IMR-90 (cell line): Measurements from ENCODE around the gene SOX5. TPM values are rescaled to one million over a fixed set of nuclear protein-coding genes. Genes with fewer than 3 reads are reported as not detected.
A peak's percentile ranks its signal among the peaks of the same experiment; 100 is the strongest.

ENCODE experiments used
- ATAC-seq: fragments of 200-7000 bp; cut with Tn5 transposase; 2 replicates; pipeline ENCODE4 v1.9.1; 2020; ENCODE audit warnings: low read depth, mild to moderate bottlenecking, moderate library complexity
- BruUV-seq: library from RNA; stranded (reverse); fragments of 400-500 nt; replicated peaks from 2 replicates; lab custom pipeline; 2021; lab: Mats Ljungman, UMichigan
- CTCF ChIA-PET: fragments of 300-600 bp; formaldehyde crosslinking; extraction: SDS; loops from one replicate; lab custom pipeline; 2021; ENCODE audit warnings: antibody characterized with exemption; lab: Yijun Ruan, JAX
- POLR2A ChIA-PET: fragments of 300-600 bp; sonication (Branson Sonifier 250); formaldehyde crosslinking; loops from one replicate; lab custom pipeline; 2022; ENCODE audit warnings: antibody characterized with exemption; ENCODE audit not compliant: unreplicated experiment; lab: Charles Lee
- DNase-seq: peaks from one replicate; pipeline ENCODE4 v3.0.0; 2013
- H2AFZ ChIP-seq: replicated peaks from 2 replicates; pipeline ENCODE3; 2013; ENCODE audit warnings: low read length, mild to moderate bottlenecking; ENCODE audit not compliant: poor library complexity
- H2AK5ac ChIP-seq: 2 replicates; pipeline ENCODE4 v1.6.1; 2013; ENCODE audit warnings: low read depth, low read length, inconsistent platforms
- H2AK9ac ChIP-seq: replicated peaks from 2 replicates; pipeline ENCODE3; 2013; ENCODE audit warnings: mild to moderate bottlenecking, low read depth, low read length, moderate library complexity; ENCODE audit not compliant: poor library complexity
- H2BK120ac ChIP-seq: 2 replicates; pipeline ENCODE4 v1.6.1; 2013; ENCODE audit warnings: low read depth, low read length, inconsistent platforms
- H2BK15ac ChIP-seq: 3 replicates; pipeline ENCODE4 v1.6.1; 2013; ENCODE audit warnings: low read depth, low read length, inconsistent platforms
- H2BK20ac ChIP-seq: 2 replicates; pipeline ENCODE4 v1.6.1; 2013; ENCODE audit warnings: low read depth, mild to moderate bottlenecking, inconsistent platforms, low read length, moderate library complexity
- H2BK5ac ChIP-seq: 2 replicates; pipeline ENCODE4 v1.6.1; 2013; ENCODE audit warnings: mild to moderate bottlenecking, low read depth, low read length, inconsistent platforms; ENCODE audit not compliant: poor library complexity, severe bottlenecking
- H3K14ac ChIP-seq: replicated peaks from 2 replicates; pipeline ENCODE4 v1.6.1; 2013; ENCODE audit warnings: low read depth, low read length, inconsistent platforms
- H3K18ac ChIP-seq: 2 replicates; pipeline ENCODE4 v1.6.1; 2013; ENCODE audit warnings: low read depth, low read length, control low read depth
- H3K23ac ChIP-seq: 2 replicates; pipeline ENCODE4 v1.6.1; 2013; ENCODE audit warnings: low read depth, low read length, inconsistent platforms
- H3K27ac ChIP-seq: 2 replicates; pipeline ENCODE4 v1.5.1; 2013; ENCODE audit warnings: mild to moderate bottlenecking, control low read depth, low read length; ENCODE audit not compliant: insufficient read depth
- H3K27me3 ChIP-seq: 2 replicates; pipeline ENCODE4 v1.6.1; 2013; ENCODE audit warnings: low read length; ENCODE audit not compliant: control insufficient read depth, insufficient read depth
- H3K36me3 ChIP-seq: 2 replicates; pipeline ENCODE4 v1.6.1; 2013; ENCODE audit warnings: low read length, mixed read lengths; ENCODE audit not compliant: control insufficient read depth, insufficient read depth
- H3K4ac ChIP-seq: 2 replicates; pipeline ENCODE4 v1.6.1; 2013; ENCODE audit warnings: low read depth, low read length, inconsistent platforms
- H3K4me1 ChIP-seq: 2 replicates; pipeline ENCODE4 v1.6.1; 2013; ENCODE audit warnings: low read length, mixed read lengths; ENCODE audit not compliant: control insufficient read depth, insufficient read depth
- H3K4me2 ChIP-seq: 2 replicates; pipeline ENCODE4 v1.6.1; 2013; ENCODE audit warnings: low read depth, mild to moderate bottlenecking, control low read depth, low read length, moderate library complexity
- H3K4me3 ChIP-seq: 2 replicates; pipeline ENCODE4 v1.5.1; 2013; ENCODE audit warnings: low read depth, mild to moderate bottlenecking, control low read depth, low read length, moderate library complexity; ENCODE audit not compliant: insufficient read depth
- H3K56ac ChIP-seq: 2 replicates; pipeline ENCODE4 v1.6.1; 2013; ENCODE audit warnings: low read length, inconsistent platforms; ENCODE audit not compliant: insufficient read depth; ENCODE audit errors: extremely low read depth
- H3K79me1 ChIP-seq, 2 experiments: 2 replicates each; pipeline ENCODE4 v1.6.1; 2013; ENCODE audit warnings: low read length in 2 of 2, inconsistent platforms in 1 of 2, low read depth in 1 of 2
- H3K9ac ChIP-seq: 2 replicates; pipeline ENCODE4 v1.6.1; 2013; ENCODE audit warnings: low read depth, low read length, control low read depth
- H3K9me1 ChIP-seq: 2 replicates; pipeline ENCODE4 v1.6.1; 2013; ENCODE audit warnings: low read length, inconsistent platforms; ENCODE audit not compliant: insufficient read depth
- H3K9me3 ChIP-seq: 2 replicates; pipeline ENCODE4 v1.6.1; 2013; ENCODE audit warnings: low read length; ENCODE audit not compliant: control insufficient read depth, insufficient read depth
- H4K20me1 ChIP-seq: 2 replicates; pipeline ENCODE4 v1.6.1; 2013; ENCODE audit warnings: low read length, inconsistent platforms; ENCODE audit not compliant: insufficient read depth
- H4K5ac ChIP-seq: 2 replicates; pipeline ENCODE4 v1.6.1; 2013; ENCODE audit warnings: mild to moderate bottlenecking, low read depth, low read length, control low read depth
- H4K8ac ChIP-seq, 2 experiments: 2 replicates each; pipeline ENCODE4 v1.6.1; 2013; ENCODE audit warnings: low read depth in 2 of 2, low read length in 2 of 2, control low read depth in 1 of 2, inconsistent platforms in 1 of 2
- H4K91ac ChIP-seq: 2 replicates; pipeline ENCODE4 v1.6.1; 2013; ENCODE audit warnings: low read depth, low read length, inconsistent platforms; ENCODE audit not compliant: insufficient read depth
- BHLHE40 ChIP-seq: fragments of 150-350 bp; IDR thresholded peaks from 2 replicates; pipeline ENCODE4 v1.6.1; 2016; ENCODE audit warnings: mild to moderate bottlenecking, low read depth, low read length
- CEBPB ChIP-seq: IDR thresholded peaks from 2 replicates; pipeline ENCODE4 v1.6.1; 2012; ENCODE audit warnings: low read depth, low read length, improper control_type of control experiment
- CHD1 ChIP-seq: IDR thresholded peaks from 2 replicates; pipeline ENCODE4 v1.6.1; 2012; ENCODE audit warnings: low read depth, low read length, improper control_type of control experiment
- CTCF ChIP-seq: conservative IDR thresholded peaks from 2 replicates; pipeline ENCODE4 v1.5.1; 2012; ENCODE audit warnings: mild to moderate bottlenecking, low read depth, low read length, improper control_type of control experiment
- ELK1 ChIP-seq: fragments of 150-350 bp; IDR thresholded peaks from 2 replicates; pipeline ENCODE4 v1.6.1; 2016; ENCODE audit warnings: low read depth, mild to moderate bottlenecking, low read length, moderate library complexity, borderline replicate concordance
- FOS ChIP-seq: fragments of 150-350 bp; IDR thresholded peaks from 2 replicates; pipeline ENCODE4 v1.6.1; 2016; ENCODE audit warnings: low read depth, low read length
- MAFK ChIP-seq: IDR thresholded peaks from 2 replicates; pipeline ENCODE4 v1.6.1; 2012; ENCODE audit warnings: low read depth, low read length, improper control_type of control experiment
- MAZ ChIP-seq: IDR thresholded peaks from 2 replicates; pipeline ENCODE4 v1.6.1; 2012; ENCODE audit warnings: low read depth, mild to moderate bottlenecking, low read length, improper control_type of control experiment, moderate library complexity, borderline replicate concordance
- MXI1 ChIP-seq: IDR thresholded peaks from 2 replicates; pipeline ENCODE4 v1.6.1; 2012; ENCODE audit warnings: low read depth, mild to moderate bottlenecking, low read length, moderate library complexity, borderline replicate concordance
- NFE2L2 ChIP-seq: fragments of 150-350 bp; IDR thresholded peaks from 2 replicates; pipeline ENCODE4 v1.6.1; 2016; ENCODE audit warnings: low read depth, mild to moderate bottlenecking, low read length
- POLR2A ChIP-seq: IDR thresholded peaks from 2 replicates; pipeline ENCODE4 v1.6.1; 2012; ENCODE audit warnings: mild to moderate bottlenecking, low read depth, low read length
- RAD21 ChIP-seq: IDR thresholded peaks from 2 replicates; pipeline ENCODE4 v1.6.1; 2012; ENCODE audit warnings: low read length, improper control_type of control experiment
- RCOR1 ChIP-seq: IDR thresholded peaks from 2 replicates; pipeline ENCODE4 v1.6.1; 2012; ENCODE audit warnings: mild to moderate bottlenecking, low read length, improper control_type of control experiment; ENCODE audit not compliant: insufficient replicate concordance
- RFX5 ChIP-seq: IDR thresholded peaks from 2 replicates; pipeline ENCODE4 v1.8.0; 2012; ENCODE audit warnings: low read depth, mild to moderate bottlenecking, low read length, moderate library complexity
- SMC3 ChIP-seq: fragments of 150-350 bp; IDR thresholded peaks from 2 replicates; pipeline ENCODE4 v1.6.1; 2016; ENCODE audit warnings: low read depth, mild to moderate bottlenecking, antibody characterized with exemption, low read length, moderate library complexity
- USF2 ChIP-seq: fragments of 150-350 bp; IDR thresholded peaks from 2 replicates; pipeline ENCODE4 v1.6.1; 2017; ENCODE audit warnings: mild to moderate bottlenecking, antibody characterized with exemption, low read length, low read depth
- WGBS, 2 experiments: methylation state at CpG; one replicate each; pipeline versions ENCODE4 v1.1.5 to v1.1.7; 2013; ENCODE audit warnings: missing lambda C conversion rate in 2 of 2; ENCODE audit not compliant: insufficient read length in 1 of 2; ENCODE audit errors: extremely low coverage in 2 of 2; 5-methylcytosine and 5-hydroxymethylcytosine counted together
- dilution Hi-C: fragments of 300-500 bp; cut with HindIII; formaldehyde crosslinking; loops from one replicate; pipeline ENCODE4 v1.14.3; 2018; ENCODE audit warnings: low sequenced_read_pairs; ENCODE audit not compliant: unreplicated experiment
- in situ Hi-C: fragments of 300-500 bp; cut with MboI; formaldehyde crosslinking; loops from 3 replicates; pipeline ENCODE4 v1.14.3; 2019; ENCODE audit warnings: low sequenced_read_pairs, inconsistent platforms, mixed read lengths
- intact Hi-C: fragments of 100-400 bp; cut with micrococcal nuclease; formaldehyde crosslinking; loops from 2 replicates; pipeline ENCODE4 v1.10.0; 2022
- polyA plus RNA-seq, 3 experiments: library from polyadenylated mRNA; depleted of rRNA; stranded (reverse); fragments of >200 nt; gene quantifications; 2 replicates each; pipeline ENCODE4 v1.2.3, GENCODE V29; 2012; ENCODE audit warnings: low replicate concordance in 1 of 3
- total RNA-seq: library from RNA; depleted of rRNA; stranded (reverse); fragments of >200 nt; gene quantifications from 2 replicates; pipeline ENCODE4 v1.2.3, GENCODE V29; 2012

Gene SOX5
- total and polyA plus RNA-seq, 2 of the 4 experiments (the other 2 are of a cell fraction): 1.1 to 13.1 TPM

- Histone ChIP-seq H2BK20ac (no peak overlapping the region), H2AFZ (no peak overlapping the region), H3K9me3 (no peaks in the 10 kb centered on the region), H3K79me1 (no peaks in the 10 kb centered on the region), H3K27me3 (no peaks in the 10 kb centered on the region), H3K9me1 (no peaks in the 10 kb centered on the region), H2AK5ac (no peak overlapping the region), H4K91ac (no peak overlapping the region), H4K5ac (no peak overlapping the region), H4K20me1 (no peaks in the 10 kb centered on the region), H3K4me3 (no peak overlapping the region), H3K27ac (no peak overlapping the region), H4K8ac (no peak overlapping the region), H3K36me3 (no peaks in the 10 kb centered on the region), H3K18ac (no peak overlapping the region), H3K23ac (no peak overlapping the region), H2BK15ac (no peak overlapping the region), H2AK9ac (no peak overlapping the region), H3K4ac (no peak overlapping the region), H3K4me1 (peaks cover 4% of the 10 kb centered on the region; the same call in 1 of the 2 replicates), H3K4me2 (peak overlapping the region; percentile 28; the same call in 1 of the 2 replicates), H2BK120ac (no peak overlapping the region), H3K56ac (no peak overlapping the region), H3K14ac (no peak overlapping the region), H2BK5ac (no peak overlapping the region), H3K9ac (no peak overlapping the region)
- ChIA-PET CTCF (no interaction called here), POLR2A (no interaction called here)
- DNase-seq (no peak), ATAC-seq (no peak)
- TF ChIP-seq RFX5 (no peak), CHD1 (no peak), CTCF (no peak), BHLHE40 (no peak), POLR2A (no peak), NFE2L2 (no peak), SMC3 (no peak), RAD21 (no peak), RCOR1 (no peak), MAFK (no peak), CEBPB (no peak), ELK1 (no peak), FOS (no peak), USF2 (no peak), MXI1 (no peak), MAZ (no peak)
- no TSS peak for BruUV-seq
- WGBS, 2 experiments: no CpG with 5 or more reads among the region's 1 CpG
- in situ Hi-C loops (no loop called here), intact Hi-C loops (no loop called here), dilution Hi-C loops (no loop called here)
These were observed 197.8 kb downstream of the SOX5 start for GRCh38 chr12:23751641-23752040.
